GM03348 (cell line): ENCODE results near the gene RNF2.
"Not testable (repeated sequence)": the region's sequence is repeated elsewhere in the genome, so short reads cannot be mapped to it uniquely, and the experiment has no call there.

Source experiments
- DNase-seq: peaks from one replicate; pipeline ENCODE4 v3.0.0; 2012; ENCODE audit warnings: low spot score

Gene RNF2

GRCh38 chr1:185050823-185051451, 5.6 kb downstream of the RNF2 start:
- DNase-seq = no peak

- no peak for DNase-seq
These were observed 7.8 kb downstream of the RNF2 start for GRCh38 chr1:185053204-185053603.

- no peak for DNase-seq
These were observed 9.2 kb downstream of the RNF2 start for GRCh38 chr1:185054365-185055060.

GRCh38 chr1:185058110-185058509, 12.8 kb downstream of the RNF2 start:
- no peak for DNase-seq

DNA sequence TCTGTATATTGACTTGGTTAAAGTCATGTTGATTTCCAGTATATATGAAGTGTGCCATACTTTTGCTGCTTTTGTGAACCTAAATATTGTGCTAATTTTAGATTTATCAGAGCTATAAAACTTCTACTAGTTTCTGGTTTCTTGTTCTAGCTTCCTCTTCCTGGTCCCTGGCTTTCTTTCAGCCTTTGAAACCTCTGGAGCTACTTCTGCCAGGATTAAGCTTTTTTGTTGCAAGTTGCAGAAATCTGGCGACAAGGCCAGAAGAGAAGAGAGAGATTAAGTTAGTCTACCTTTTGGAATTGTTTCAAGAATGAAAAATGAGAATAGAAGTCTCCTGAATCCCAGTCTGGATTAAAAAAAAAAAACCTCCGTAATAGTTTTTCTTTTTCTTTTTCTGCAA, 13.5 kb downstream of the RNF2 start:
- DNase-seq = no peak

GRCh38 chr1:185059950-185060571, 14.7 kb downstream of the RNF2 start:
- DNase-seq = no peak

GRCh38 chr1:185062710-185063370, 17.5 kb downstream of the RNF2 start:
- DNase-seq = peak; percentile 11

- no peak for DNase-seq
These were observed 18.4 kb downstream of the RNF2 start for GRCh38 chr1:185063719-185064118.

GRCh38 chr1:185065006-185065405, 19.6 kb downstream of the RNF2 start:
- not testable (repeated sequence) for DNase-seq

DNA sequence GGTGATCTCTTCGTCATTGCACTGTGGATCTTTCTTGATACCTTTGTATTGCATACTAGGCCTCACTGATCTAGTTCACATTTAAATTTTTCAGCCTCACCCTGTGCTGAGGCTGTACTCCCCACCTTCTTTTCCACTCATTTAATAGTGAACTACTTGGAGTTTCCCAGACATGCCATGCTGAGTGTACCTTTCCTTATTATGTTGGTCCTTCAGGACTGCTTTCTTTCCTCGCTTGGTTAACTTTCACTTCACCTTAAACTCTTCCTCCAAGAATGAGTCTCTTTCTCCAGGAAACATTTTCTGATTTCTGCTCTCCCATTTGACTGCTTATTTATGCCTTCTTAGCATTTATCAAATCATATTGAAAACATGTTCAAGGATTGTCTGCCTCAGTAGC, 20.8 kb downstream of the RNF2 start:
- no peak for DNase-seq

DNA sequence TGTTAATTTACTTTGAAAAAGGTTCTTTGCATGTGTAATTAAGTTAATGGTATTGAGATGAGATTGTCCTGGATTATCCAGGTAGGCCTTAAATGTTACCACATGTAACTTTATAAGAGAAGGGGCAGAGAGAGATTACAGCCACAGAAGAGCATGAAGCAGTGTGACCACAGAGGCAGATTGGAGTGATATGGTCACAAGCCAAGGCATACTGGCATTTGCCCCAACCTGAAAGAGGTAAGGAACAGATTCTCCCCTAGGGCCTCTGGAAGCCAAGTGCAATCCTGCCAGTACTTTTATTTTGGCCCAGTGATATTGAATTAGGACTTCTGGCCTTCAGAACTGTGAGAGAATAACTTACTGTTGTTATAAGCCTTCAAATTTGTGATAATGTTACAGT, 23.0 kb downstream of the RNF2 start:
- DNase-seq = no peak

- DNase-seq = no peak
These were observed 23.9 kb downstream of the RNF2 start for GRCh38 chr1:185069202-185069772.

- DNase-seq = no peak
These were observed 24.7 kb downstream of the RNF2 start for GRCh38 chr1:185070051-185070450.

DNA sequence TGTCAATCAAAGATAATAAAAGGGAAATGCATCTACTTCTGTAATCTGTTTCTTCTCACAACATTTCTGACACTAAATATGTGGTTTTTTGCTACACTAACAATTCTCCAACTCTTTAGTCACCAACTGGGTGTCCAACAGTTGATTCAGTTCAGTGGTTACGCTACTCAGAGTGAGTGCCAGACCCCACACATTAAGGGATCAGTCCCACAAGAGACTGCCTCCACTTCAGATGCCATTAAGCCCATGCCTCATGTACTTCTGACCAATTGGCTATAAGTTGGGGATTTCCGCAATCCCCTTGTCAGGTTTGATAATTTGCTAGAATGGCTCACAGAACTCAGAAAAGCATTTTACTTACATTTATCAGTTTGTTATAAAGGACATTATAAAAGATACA, 28.4 kb downstream of the RNF2 start:
- no peak for DNase-seq

- no peak for DNase-seq
These were observed 28.9 kb downstream of the RNF2 start for GRCh38 chr1:185074307-185074706.

GRCh38 chr1:185075476-185075875, 30.1 kb downstream of the RNF2 start:
- no peak for DNase-seq

DNA sequence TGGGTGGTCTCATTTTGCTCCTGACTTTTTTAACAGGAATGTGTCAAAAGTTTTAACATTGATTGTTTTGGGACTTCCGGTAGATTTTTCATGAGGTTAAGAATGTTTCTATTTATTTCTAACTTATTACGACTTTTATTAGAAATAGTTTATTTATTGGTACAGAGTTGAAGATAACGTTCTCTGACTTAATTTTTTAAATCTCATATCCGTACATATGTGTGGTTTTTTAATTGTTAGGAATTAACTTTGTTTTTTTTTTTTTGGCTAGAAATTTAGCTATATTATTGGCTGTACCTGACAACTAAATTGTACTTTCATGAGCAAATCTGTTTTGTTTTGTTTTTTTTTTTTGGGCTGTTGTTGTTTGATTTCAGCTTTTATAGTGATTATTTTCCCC, 32.0 kb downstream of the RNF2 start:
- DNase-seq = no peak

GRCh38 chr1:185080422-185080821, 35.1 kb downstream of the RNF2 start:
- no peak for DNase-seq

DNA sequence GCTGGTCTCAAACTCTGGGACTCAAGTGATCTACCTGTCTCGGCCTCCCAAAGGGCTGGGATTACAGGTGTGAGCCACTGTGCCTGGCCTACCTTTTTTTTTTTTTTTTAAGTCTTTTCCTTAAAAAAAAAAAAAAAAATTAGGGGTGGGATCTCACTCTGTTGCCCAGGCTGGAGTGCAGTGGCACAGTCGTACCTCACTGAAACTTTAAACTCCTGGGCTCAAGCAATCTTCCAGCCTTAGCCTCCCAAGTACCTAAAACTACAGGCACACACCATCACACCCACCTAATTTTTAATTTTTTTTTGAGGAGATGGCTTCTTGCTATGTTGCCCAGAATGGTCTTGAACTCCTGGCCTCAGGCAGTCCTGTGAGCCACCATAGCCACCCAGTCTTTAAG, 38.5 kb downstream of the RNF2 start:
- DNase-seq = no peak

DNA sequence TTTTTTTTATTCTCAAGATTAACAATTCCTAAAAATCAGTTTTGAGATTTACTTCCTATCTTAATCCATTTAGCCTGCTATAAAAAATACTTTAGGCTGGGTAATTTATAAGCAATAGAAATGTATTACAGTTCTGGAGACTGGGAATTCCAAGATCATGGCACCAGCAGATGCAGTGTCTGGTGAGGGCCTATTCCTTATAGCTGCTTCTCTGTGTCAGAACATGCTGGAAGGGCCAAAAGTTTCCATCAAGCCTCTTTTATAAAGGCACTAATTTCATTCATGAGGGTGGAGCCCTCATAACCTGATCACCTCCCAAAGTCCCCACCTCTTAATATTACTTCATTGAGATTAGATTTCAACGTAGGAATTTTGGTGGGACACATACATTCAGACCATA, 41.7 kb downstream of the RNF2 start:
- DNase-seq = no peak

GRCh38 chr1:185087746-185088145, 42.4 kb downstream of the RNF2 start:
- DNase-seq = no peak

GRCh38 chr1:185091480-185091879, 46.1 kb downstream of the RNF2 start:
- DNase-seq = no peak

DNA sequence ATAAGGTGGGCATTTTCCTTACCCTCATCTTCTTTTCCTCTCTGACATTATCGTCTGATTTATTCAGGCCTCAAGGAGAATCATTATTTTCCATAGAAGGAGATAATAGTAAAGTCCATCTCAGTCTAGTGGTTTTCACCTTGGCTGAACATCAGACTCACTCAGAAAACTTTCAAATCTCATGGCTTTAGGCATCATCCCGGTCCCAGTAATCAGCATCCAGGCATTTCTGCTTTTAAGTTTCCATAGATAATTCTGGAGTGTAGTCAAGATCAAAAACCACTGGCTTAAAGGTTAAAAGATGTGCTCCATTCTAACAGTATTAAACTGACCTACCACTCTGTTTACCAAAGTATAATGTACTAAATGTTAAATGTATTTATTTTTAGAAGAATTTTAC, 49.4 kb downstream of the RNF2 start:
- DNase-seq = no peak
